GM19193 (cell line): Measurements from ENCODE around the gene MRPS9.

Experiments used
- POLR2A ChIP-seq: IDR thresholded peaks from 4 replicates; pipeline ENCODE4 v1.6.1; 2011; ENCODE audit not compliant: insufficient read depth, insufficient read length; ENCODE audit errors: extremely low read depth

The MRPS9 gene

GRCh38 chr2:105127289-105127915, 89.5 kb downstream of the MRPS9 start:
- TF ChIP-seq POLR2A = no peak

- TF ChIP-seq POLR2A = no peak
Observed at GRCh38 chr2:105129722-105130232, 91.9 kb downstream of the MRPS9 start.

DNA sequence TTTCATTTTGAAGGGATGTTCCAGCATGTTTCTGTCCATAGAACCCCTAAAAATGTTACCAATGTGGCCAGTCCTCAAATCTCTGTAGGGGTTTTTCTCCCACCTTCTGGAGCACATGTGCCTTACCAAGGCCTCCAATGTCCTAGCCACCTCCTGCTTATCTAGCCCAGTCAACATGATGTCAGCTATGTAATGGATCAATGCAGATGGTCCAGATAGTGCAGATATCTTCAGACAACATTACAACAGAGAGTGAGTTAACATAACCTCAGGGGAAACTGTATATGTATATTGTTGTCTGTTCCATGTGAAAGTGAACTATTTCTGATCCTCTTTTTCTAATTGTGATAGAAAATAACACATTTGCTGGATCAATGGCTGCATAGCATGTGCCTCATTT, 92.7 kb downstream of the MRPS9 start:
- no peak for TF ChIP-seq POLR2A

- TF ChIP-seq POLR2A = no peak
Observed at GRCh38 chr2:105134081-105134480, 96.2 kb downstream of the MRPS9 start.

GRCh38 chr2:105135436-105135835, 97.6 kb downstream of the MRPS9 start:
- no peak for TF ChIP-seq POLR2A

DNA sequence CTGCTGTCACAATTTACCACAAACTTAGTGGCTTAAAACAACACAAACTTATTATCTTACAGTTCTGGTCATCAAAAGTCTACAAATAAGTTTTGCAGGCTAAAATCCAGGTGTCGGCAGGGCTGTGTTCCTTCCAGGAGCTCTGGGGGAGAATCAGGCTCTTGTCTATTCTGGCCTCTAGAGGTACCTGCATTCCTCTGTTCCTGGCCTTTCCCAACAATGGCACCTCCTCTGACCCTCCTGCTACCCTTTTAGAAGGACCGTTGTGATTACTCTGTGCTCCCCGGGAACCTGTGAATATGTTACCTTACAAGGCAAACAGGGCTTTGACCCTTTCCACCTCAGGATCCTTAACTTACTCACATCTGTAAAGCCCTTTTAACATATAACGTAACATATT, 98.5 kb downstream of the MRPS9 start:
- TF ChIP-seq POLR2A = no peak

- TF ChIP-seq POLR2A = no peak
Observed at GRCh38 chr2:105138643-105139042, 100.8 kb downstream of the MRPS9 start.

- no peak for TF ChIP-seq POLR2A
Observed at GRCh38 chr2:105139556-105140239, 101.8 kb downstream of the MRPS9 start.

DNA sequence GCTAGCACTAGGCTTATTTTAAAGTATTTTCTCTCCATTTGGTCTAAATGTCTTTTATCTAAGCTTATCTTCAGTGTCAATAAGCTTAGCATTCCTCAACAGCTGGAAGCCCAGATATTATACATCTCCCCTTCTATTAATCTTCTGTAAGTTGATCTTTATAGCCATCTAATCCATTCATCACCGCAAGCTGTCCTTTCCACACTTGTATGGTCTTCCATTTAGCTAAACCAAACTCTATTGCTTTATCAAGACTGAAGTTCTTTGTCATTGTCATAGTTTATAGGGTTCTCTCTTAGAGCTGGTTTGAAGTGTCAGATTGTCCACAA, 102.3 kb downstream of the MRPS9 start:
- no peak for TF ChIP-seq POLR2A

- TF ChIP-seq POLR2A = no peak
Observed at GRCh38 chr2:105141099-105141614, 103.3 kb downstream of the MRPS9 start.

- no peak for TF ChIP-seq POLR2A
Observed at GRCh38 chr2:105142239-105142638, 104.4 kb downstream of the MRPS9 start.

- no peak for TF ChIP-seq POLR2A
Observed at GRCh38 chr2:105143094-105143466, 105.2 kb downstream of the MRPS9 start.

GRCh38 chr2:105143467-105144151, 105.7 kb downstream of the MRPS9 start:
- no peak for TF ChIP-seq POLR2A

DNA sequence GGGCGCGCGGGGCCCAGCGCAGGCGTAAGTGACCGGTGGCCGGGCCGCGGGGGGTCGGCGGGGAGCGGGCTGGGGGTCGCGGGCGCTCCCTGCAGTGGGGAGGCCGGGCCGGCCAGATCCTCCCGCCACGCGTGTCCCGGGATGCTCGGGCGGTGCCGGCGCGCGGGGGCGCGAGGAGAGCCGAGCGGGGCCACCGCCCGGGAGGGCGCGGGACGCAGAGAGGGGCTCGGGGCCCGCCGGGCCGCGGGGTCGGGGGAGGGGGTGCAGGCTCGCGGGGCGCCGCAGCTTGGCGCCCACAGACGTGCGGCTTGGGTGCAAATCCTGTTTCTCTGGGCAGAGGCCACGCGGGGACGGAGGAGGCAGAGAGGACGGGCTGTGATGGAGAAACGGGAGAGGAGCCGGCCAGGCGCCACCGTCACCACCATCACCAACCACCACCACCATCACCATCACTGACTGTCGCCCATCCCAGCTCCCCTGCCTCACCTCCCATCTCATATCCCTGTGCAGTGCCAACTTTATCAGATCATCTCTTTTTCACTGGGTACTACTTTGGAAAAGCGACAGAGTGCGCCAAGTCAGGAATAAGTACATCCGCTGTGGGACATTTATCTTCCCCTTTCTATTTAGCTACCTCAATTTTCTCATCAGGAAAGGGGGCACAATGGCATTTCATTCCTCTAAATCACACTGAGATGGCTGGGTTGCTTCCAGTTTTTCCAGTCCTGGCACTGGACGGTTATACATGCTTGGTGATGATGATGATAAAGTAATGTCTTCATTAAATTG, 106.5 kb downstream of the MRPS9 start:
- no peak for TF ChIP-seq POLR2A

DNA sequence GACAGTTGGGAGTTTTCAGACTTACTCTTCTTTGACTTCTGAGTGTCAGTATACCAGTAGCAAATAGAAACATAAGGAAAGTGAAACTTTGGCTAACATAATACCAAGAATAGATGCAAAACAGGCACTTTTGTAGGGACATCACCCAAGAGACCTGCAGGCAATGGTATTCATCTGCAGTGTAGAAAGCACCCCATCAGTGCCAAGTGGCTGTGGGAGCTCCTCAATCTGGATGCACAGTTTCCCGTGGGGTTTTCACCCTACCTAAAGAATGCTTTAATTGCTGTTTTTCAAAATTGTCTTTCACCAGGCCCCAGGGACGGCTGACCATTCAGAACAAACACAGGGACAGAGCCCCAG, 107.1 kb downstream of the MRPS9 start:
- no peak for TF ChIP-seq POLR2A
